ENCODE measurements around the gene AGO3. TPM values are rescaled to one million over a fixed set of nuclear protein-coding genes. Genes with fewer than 3 reads are reported as not detected.
A peak's percentile ranks its signal among the peaks of the same experiment; 100 is the strongest.

Gene AGO3
- total and polyA plus RNA-seq, 2 of the 13 experiments (the other 11 are each of a cell fraction or from before 2014, with no cell fraction given): 21.2 to 27.1 TPM

DNA sequence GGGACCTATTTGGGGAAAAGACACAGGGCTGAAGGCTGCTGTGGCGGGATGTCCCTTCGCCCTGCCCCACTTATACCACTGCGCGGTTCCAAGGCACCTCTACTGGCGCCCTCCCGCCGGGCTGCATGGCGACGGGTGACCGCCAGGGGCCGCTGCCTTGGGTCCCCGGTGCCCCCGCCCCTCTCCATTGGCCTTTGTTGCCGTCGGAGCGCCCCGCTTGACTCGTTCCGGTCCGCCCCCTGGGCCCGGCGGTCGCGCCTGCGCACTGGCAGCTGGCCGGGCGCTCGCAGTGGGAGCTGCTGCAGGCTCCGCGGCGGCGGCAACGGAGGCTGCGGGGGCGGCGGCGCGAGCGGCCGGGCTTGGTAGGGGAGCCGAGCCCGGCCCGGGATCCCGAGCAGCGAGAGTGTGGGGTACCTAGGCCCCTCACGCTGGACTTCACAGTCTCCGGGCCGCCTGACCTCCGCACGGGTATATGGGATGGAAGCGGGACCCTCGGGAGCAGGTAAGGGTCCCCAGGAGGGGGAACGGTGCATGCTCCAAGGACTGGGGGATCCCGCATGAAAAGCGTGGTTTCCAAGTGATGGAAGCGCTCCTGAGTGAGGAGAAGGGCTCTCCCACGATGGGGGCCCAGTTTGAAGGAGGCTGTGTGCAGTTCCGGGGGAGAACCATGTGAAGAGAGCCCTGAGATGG lies 47.8 kb upstream of the AGO3 start, which contains the start of gene AGO1 (continued):
- TF ChIP-seq GLI4 (CRISPR knock-in tag; IDR thresholded peaks at IDR 0.05; ENCODE audit: borderline replicate concordance) (no peak), HMGA1 (CRISPR knock-in tag; conservative IDR thresholded peaks at IDR 0.05) (no peak), CAMTA2 (CRISPR knock-in tag; IDR thresholded peaks at IDR 0.05; ENCODE audit: borderline replicate concordance) (no peak), CEBPB (IDR thresholded peaks at IDR 0.05; ENCODE audit: borderline replicate concordance, low read depth, low read length) (no peak), ZFX (CRISPR knock-in tag; IDR thresholded peaks at IDR 0.05; ENCODE audit: low read depth) (peak; percentile 67; the same call in 1 of the 2 replicates), HNRNPL (IDR thresholded peaks at IDR 0.05; ENCODE audit: low read depth, low read length) (no peak), ZFP41 (CRISPR knock-in tag; IDR thresholded peaks at IDR 0.05; ENCODE audit: borderline replicate concordance) (no peak), SAP130 (CRISPR knock-in tag; IDR thresholded peaks at IDR 0.05; ENCODE audit: low read depth) (peak; percentile 79), ZNF350 (CRISPR knock-in tag; IDR thresholded peaks at IDR 0.05; ENCODE audit: borderline replicate concordance, low read depth) (no peak), MAFK (conservative IDR thresholded peaks at IDR 0.05 in 1 of 2, IDR thresholded peaks at IDR 0.05 in 1 of 2; ENCODE audit: low read length in 2 of 2) (no peak), ZNF331 (CRISPR knock-in tag; IDR thresholded peaks at IDR 0.05) (no peak; the same call in 1 of the 2 replicates), HMG20A (CRISPR knock-in tag; IDR thresholded peaks at IDR 0.05; ENCODE audit: borderline replicate concordance) (no peak), TBL1XR1 (IDR thresholded peaks at IDR 0.05; ENCODE audit: borderline replicate concordance, low read length, partially characterized antibody) (no peak), ZNF446 (CRISPR knock-in tag; IDR thresholded peaks at IDR 0.05) (peak; percentile 17; the same call in 1 of the 2 replicates), STAG1 (CRISPR knock-in tag; IDR thresholded peaks at IDR 0.05) (peak; percentile 50), SIX1 (CRISPR knock-in tag; IDR thresholded peaks at IDR 0.05; ENCODE audit: borderline replicate concordance) (no peak), ZNF160 (CRISPR knock-in tag; IDR thresholded peaks at IDR 0.05) (0 out of 2 replicates have a peak, but pooled peaks have one; percentile 59), ZNF780A (CRISPR knock-in tag; IDR thresholded peaks at IDR 0.05) (no peak), ZNF83 (CRISPR knock-in tag; IDR thresholded peaks at IDR 0.05; ENCODE audit: borderline replicate concordance) (no peak), U2AF2 (IDR thresholded peaks at IDR 0.05; ENCODE audit: low read depth, low read length) (no peak), TOPORS (CRISPR knock-in tag; IDR thresholded peaks at IDR 0.05) (no peak)
- TF ChIP-seq, protein P1, sequence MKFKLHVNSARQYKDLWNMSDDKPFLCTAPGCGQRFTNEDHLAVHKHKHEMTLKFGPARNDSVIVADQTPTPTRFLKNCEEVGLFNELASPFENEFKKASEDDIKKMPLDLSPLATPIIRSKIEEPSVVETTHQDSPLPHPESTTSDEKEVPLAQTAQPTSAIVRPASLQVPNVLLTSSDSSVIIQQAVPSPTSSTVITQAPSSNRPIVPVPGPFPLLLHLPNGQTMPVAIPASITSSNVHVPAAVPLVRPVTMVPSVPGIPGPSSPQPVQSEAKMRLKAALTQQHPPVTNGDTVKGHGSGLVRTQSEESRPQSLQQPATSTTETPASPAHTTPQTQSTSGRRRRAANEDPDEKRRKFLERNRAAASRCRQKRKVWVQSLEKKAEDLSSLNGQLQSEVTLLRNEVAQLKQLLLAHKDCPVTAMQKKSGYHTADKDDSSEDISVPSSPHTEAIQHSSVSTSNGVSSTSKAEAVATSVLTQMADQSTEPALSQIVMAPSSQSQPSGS (CRISPR knock-in tag; IDR thresholded peaks at IDR 0.05): no peak
- TF ChIP-seq, protein P2, sequence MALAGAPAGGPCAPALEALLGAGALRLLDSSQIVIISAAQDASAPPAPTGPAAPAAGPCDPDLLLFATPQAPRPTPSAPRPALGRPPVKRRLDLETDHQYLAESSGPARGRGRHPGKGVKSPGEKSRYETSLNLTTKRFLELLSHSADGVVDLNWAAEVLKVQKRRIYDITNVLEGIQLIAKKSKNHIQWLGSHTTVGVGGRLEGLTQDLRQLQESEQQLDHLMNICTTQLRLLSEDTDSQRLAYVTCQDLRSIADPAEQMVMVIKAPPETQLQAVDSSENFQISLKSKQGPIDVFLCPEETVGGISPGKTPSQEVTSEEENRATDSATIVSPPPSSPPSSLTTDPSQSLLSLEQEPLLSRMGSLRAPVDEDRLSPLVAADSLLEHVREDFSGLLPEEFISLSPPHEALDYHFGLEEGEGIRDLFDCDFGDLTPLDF (CRISPR knock-in tag; IDR thresholded peaks at IDR 0.05): no peak
- TF ChIP-seq, protein P3, sequence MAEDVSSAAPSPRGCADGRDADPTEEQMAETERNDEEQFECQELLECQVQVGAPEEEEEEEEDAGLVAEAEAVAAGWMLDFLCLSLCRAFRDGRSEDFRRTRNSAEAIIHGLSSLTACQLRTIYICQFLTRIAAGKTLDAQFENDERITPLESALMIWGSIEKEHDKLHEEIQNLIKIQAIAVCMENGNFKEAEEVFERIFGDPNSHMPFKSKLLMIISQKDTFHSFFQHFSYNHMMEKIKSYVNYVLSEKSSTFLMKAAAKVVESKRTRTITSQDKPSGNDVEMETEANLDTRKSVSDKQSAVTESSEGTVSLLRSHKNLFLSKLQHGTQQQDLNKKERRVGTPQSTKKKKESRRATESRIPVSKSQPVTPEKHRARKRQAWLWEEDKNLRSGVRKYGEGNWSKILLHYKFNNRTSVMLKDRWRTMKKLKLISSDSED (CRISPR knock-in tag; IDR thresholded peaks at IDR 0.05): no peak
- TF ChIP-seq, protein P4, sequence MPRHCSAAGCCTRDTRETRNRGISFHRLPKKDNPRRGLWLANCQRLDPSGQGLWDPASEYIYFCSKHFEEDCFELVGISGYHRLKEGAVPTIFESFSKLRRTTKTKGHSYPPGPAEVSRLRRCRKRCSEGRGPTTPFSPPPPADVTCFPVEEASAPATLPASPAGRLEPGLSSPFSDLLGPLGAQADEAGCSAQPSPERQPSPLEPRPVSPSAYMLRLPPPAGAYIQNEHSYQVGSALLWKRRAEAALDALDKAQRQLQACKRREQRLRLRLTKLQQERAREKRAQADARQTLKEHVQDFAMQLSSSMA (CRISPR knock-in tag; IDR thresholded peaks at IDR 0.05): peak; percentile 78; the same call in 1 of the 2 replicates
